ENCODE data around the gene RPL22L1. TPM values are rescaled to one million over a fixed set of nuclear protein-coding genes. Genes with fewer than 3 reads are reported as not detected.

Gene RPL22L1
- total and polyA plus RNA-seq, 4 donors, result 19.1 to 82.1 (median 40.6) TPM

GRCh38 chr3:170815936-170816335, 54.1 kb downstream of the RPL22L1 start:
- DNase-seq (ENCODE audit: low spot score), result no peak
- H3K36me3 ChIP-seq (ENCODE audit: control insufficient read depth in 4 of 4, insufficient read depth in 3 of 4, low read depth in 1 of 4, low read length in 3 of 4), result no peaks in the 10 kb centered on the region
- H3K4me1 ChIP-seq (ENCODE audit: control insufficient read depth in 4 of 4, insufficient read depth in 4 of 4, low read length in 3 of 4), result peaks cover 0 to 9% (median 2%) of the 10 kb centered on the region in 4 donors
- H3K27me3 ChIP-seq (ENCODE audit: control insufficient read depth in 4 of 4, insufficient read depth in 4 of 4, low read length in 3 of 4), result no peaks in the 10 kb centered on the region
- H3K4me3 ChIP-seq (ENCODE audit: low read depth in 1 of 3, low read length in 3 of 3), result no peak overlapping the region
- TF ChIP-seq RXRA (IDR thresholded peaks at IDR 0.05), result no peak
- no peak for TF ChIP-seq NR2F2 (IDR thresholded peaks at IDR 0.05)
- TF ChIP-seq FOXA2 (IDR thresholded peaks at IDR 0.05), result no peak
- TF ChIP-seq REST (IDR thresholded peaks at IDR 0.05), result no peak
- TF ChIP-seq, protein P1, sequence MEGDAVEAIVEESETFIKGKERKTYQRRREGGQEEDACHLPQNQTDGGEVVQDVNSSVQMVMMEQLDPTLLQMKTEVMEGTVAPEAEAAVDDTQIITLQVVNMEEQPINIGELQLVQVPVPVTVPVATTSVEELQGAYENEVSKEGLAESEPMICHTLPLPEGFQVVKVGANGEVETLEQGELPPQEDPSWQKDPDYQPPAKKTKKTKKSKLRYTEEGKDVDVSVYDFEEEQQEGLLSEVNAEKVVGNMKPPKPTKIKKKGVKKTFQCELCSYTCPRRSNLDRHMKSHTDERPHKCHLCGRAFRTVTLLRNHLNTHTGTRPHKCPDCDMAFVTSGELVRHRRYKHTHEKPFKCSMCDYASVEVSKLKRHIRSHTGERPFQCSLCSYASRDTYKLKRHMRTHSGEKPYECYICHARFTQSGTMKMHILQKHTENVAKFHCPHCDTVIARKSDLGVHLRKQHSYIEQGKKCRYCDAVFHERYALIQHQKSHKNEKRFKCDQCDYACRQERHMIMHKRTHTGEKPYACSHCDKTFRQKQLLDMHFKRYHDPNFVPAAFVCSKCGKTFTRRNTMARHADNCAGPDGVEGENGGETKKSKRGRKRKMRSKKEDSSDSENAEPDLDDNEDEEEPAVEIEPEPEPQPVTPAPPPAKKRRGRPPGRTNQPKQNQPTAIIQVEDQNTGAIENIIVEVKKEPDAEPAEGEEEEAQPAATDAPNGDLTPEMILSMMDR (IDR thresholded peaks at IDR 0.05; ENCODE audit: low read depth, low read length, missing input control), result no peak
- no peak for TF ChIP-seq EGR1 (IDR thresholded peaks at IDR 0.05; ENCODE audit: low read depth in 2 of 2)
- H3K27ac ChIP-seq (ENCODE audit: low read depth in 1 of 2, low read length in 2 of 2), result no peak overlapping the region
- no peak overlapping the region for H3K9ac ChIP-seq (ENCODE audit: low read depth in 1 of 2, low read length in 2 of 2)
- WGBS, result 86% methylated on average over 3 of the region's 3 CpGs
- no peaks in the 10 kb centered on the region for H3K9me3 ChIP-seq (ENCODE audit: control insufficient read depth in 4 of 4, low read length in 3 of 4)

GRCh38 chr3:170815340-170815739, 54.7 kb downstream of the RPL22L1 start:
- Histone ChIP-seq H3K9ac (ENCODE audit: low read depth in 1 of 2, low read length in 2 of 2) (no peak overlapping the region), H3K4me1 (ENCODE audit: control insufficient read depth in 4 of 4, insufficient read depth in 4 of 4, low read length in 3 of 4) (peaks cover 0 to 9% (median 2%) of the 10 kb centered on the region in 4 donors), H3K4me3 (ENCODE audit: low read depth in 1 of 3, low read length in 3 of 3) (no peak overlapping the region), H3K27ac (ENCODE audit: low read depth in 1 of 2, low read length in 2 of 2) (no peak overlapping the region), H3K9me3 (ENCODE audit: control insufficient read depth in 4 of 4, low read length in 3 of 4) (no peaks in the 10 kb centered on the region), H3K27me3 (ENCODE audit: control insufficient read depth in 4 of 4, insufficient read depth in 4 of 4, low read length in 3 of 4) (no peaks in the 10 kb centered on the region), H3K36me3 (ENCODE audit: control insufficient read depth in 4 of 4, insufficient read depth in 3 of 4, low read depth in 1 of 4, low read length in 3 of 4) (no peaks in the 10 kb centered on the region)
- 28% methylated on average over 8 of the region's 8 CpGs for WGBS
- DNase-seq (ENCODE audit: low spot score), result no peak
- peak; percentile 10 to 37 for TF ChIP-seq RXRA (IDR thresholded peaks at IDR 0.05)
- TF ChIP-seq, protein P1 (IDR thresholded peaks at IDR 0.05; ENCODE audit: low read depth, low read length, missing input control), result no peak
- no peak for TF ChIP-seq GABPA (IDR thresholded peaks at IDR 0.05 in 1 of 2, conservative IDR thresholded peaks at IDR 0.05 in 1 of 2)
- peak; percentile 19 to 30 for TF ChIP-seq RAD21 (IDR thresholded peaks at IDR 0.05)

Other genes starting within 250 kb of the RPL22L1 start
- 1 to 10 TPM; 1.6 to 2.1 TPM for gene EIF5A2, start 38.4 kb upstream of the RPL22L1 start, total RNA-seq
- 1 to 10 TPM; 1.8 to 2.4 TPM for gene EIF5A2, start 38.4 kb upstream of the RPL22L1 start, polyA plus RNA-seq
- 100 to 1,000 TPM; 434 to 506 TPM for gene SLC2A2, start 156.5 kb upstream of the RPL22L1 start, total RNA-seq
- 100 to 1,000 TPM; 160 to 209 TPM for gene SLC2A2, start 156.5 kb upstream of the RPL22L1 start, polyA plus RNA-seq